GM19351 (cell line): Measurements from ENCODE around the gene RPTOR.
"Not testable (repeated sequence)": the region's sequence is repeated elsewhere in the genome, so short reads cannot be mapped to it uniquely, and the experiment has no call there.

ENCODE experiments used
- ATAC-seq: cut with Tn5 transposase; IDR thresholded peaks from one replicate; pipeline ENCODE4 v1.9.1; 2021; ENCODE audit warnings: mild to moderate bottlenecking, moderate library complexity; ENCODE audit not compliant: unreplicated experiment

The RPTOR gene

GRCh38 chr17:80683625-80684104 lies 139.0 kb downstream of the RPTOR start:
- no peak for ATAC-seq

GRCh38 chr17:80687839-80688238 lies 143.2 kb downstream of the RPTOR start:
- no peak for ATAC-seq

GRCh38 chr17:80689129-80689619 lies 144.5 kb downstream of the RPTOR start:
- ATAC-seq: no peak

GRCh38 chr17:80691784-80692183 lies 147.1 kb downstream of the RPTOR start:
- no peak for ATAC-seq

- ATAC-seq: no peak
Observed at GRCh38 chr17:80692931-80693467, 148.4 kb downstream of the RPTOR start.

- ATAC-seq: no peak
Observed at GRCh38 chr17:80693511-80693910, 148.9 kb downstream of the RPTOR start.

- ATAC-seq: no peak
Observed at GRCh38 chr17:80694085-80694991, 149.7 kb downstream of the RPTOR start.

GRCh38 chr17:80694992-80695912 lies 150.6 kb downstream of the RPTOR start:
- no peak for ATAC-seq

- ATAC-seq: no peak
Observed at GRCh38 chr17:80695979-80696378, 151.3 kb downstream of the RPTOR start.

GRCh38 chr17:80696456-80696855 lies 151.8 kb downstream of the RPTOR start:
- no peak for ATAC-seq

GRCh38 chr17:80696964-80697363 lies 152.3 kb downstream of the RPTOR start:
- no peak for ATAC-seq

- no peak for ATAC-seq
Observed at GRCh38 chr17:80698297-80698696, 153.7 kb downstream of the RPTOR start.

GRCh38 chr17:80699205-80699604 lies 154.6 kb downstream of the RPTOR start:
- not testable (repeated sequence) for ATAC-seq

- ATAC-seq: no peak
Observed at GRCh38 chr17:80701730-80702129, 157.1 kb downstream of the RPTOR start.

GRCh38 chr17:80702315-80703141 lies 157.9 kb downstream of the RPTOR start:
- ATAC-seq: no peak

- no peak for ATAC-seq
Observed at GRCh38 chr17:80703142-80703478, 158.5 kb downstream of the RPTOR start.

- no peak for ATAC-seq
Observed at GRCh38 chr17:80704381-80704819, 159.8 kb downstream of the RPTOR start.

GRCh38 chr17:80704894-80705293 lies 160.3 kb downstream of the RPTOR start:
- ATAC-seq: no peak

- ATAC-seq: no peak
Observed at GRCh38 chr17:80705988-80706387, 161.3 kb downstream of the RPTOR start.

- ATAC-seq: no peak
Observed at GRCh38 chr17:80706463-80706867, 161.8 kb downstream of the RPTOR start.
